AG04450 (cell line): Measurements from ENCODE around the gene WDFY3. TPM values are rescaled to one million over a fixed set of nuclear protein-coding genes. Genes with fewer than 3 reads are reported as not detected.

ENCODE experiments used
- CTCF ChIA-PET: fragments of 300-600, 350-600 bp; formaldehyde crosslinking; extraction: SDS; loops from one replicate; lab custom pipeline; 2022; ENCODE audit warnings: antibody characterized with exemption, inconsistent platforms; lab: Charles Lee
- POLR2A ChIA-PET: fragments of 350-600 bp; formaldehyde crosslinking; extraction: SDS; loops from one replicate; lab custom pipeline; 2021; ENCODE audit warnings: antibody characterized with exemption, inconsistent platforms; lab: Yijun Ruan, JAX
- DNase-seq: peaks from one replicate; pipeline ENCODE4 v3.0.0-alpha.2; 2011; ENCODE audit warnings: low read depth, low spot score
- H3K27ac ChIP-seq: one replicate; pipeline ENCODE4 v1.5.1; 2012; ENCODE audit warnings: low read depth, low read length, control low read depth
- H3K27me3 ChIP-seq: one replicate; pipeline ENCODE4 v1.6.0; 2012; ENCODE audit warnings: low read length; ENCODE audit not compliant: control insufficient read depth, insufficient read depth
- H3K4me3 ChIP-seq: 2 replicates; pipeline ENCODE4 v1.5.1; 2011; ENCODE audit warnings: mild to moderate bottlenecking, low read depth, low read length, control low read depth
- H3K9me3 ChIP-seq: 2 replicates; pipeline ENCODE4 v1.5.1; 2012; ENCODE audit warnings: low read length; ENCODE audit not compliant: control insufficient read depth, insufficient read depth
- CTCF ChIP-seq: IDR thresholded peaks from 2 replicates; pipeline ENCODE4 v1.5.1; 2011; ENCODE audit warnings: low read depth, low read length, control low read depth, inconsistent platforms
- polyA plus RNA-seq: library from polyadenylated mRNA; depleted of rRNA; stranded (reverse); fragments of >200 nt; gene quantifications from 2 replicates; pipeline ENCODE4 v1.2.3, GENCODE V29; 2011

The WDFY3 gene
- polyA plus RNA-seq, 1 experiment = 31.5 TPM

- Histone ChIP-seq H3K27me3 (no peaks in the 10 kb centered on the region), H3K27ac (no peak overlapping the region), H3K4me3 (no peak overlapping the region), H3K9me3 (no peaks in the 10 kb centered on the region; the same call in 1 of the 2 replicates)
- ChIA-PET CTCF (no interaction called here), POLR2A (no interaction called here)
- DNase-seq = no peak
- TF ChIP-seq CTCF = no peak
Observed at GRCh38 chr4:84710548-84710947, 255.9 kb downstream of the WDFY3 start.

GRCh38 chr4:84708406-84709135, 257.9 kb downstream of the WDFY3 start:
- Histone ChIP-seq H3K27me3 (no peaks in the 10 kb centered on the region), H3K27ac (no peak overlapping the region), H3K4me3 (no peak overlapping the region), H3K9me3 (no peaks in the 10 kb centered on the region; the same call in 1 of the 2 replicates)
- no peak for TF ChIP-seq CTCF
- no peak for DNase-seq
- POLR2A ChIA-PET = no interaction called here
- CTCF ChIA-PET = interaction anchor here (0.7 to 1.4 kb wide), 2 partner anchors 41 to 263 kb away, joined by 4 read pairs; no protein-coding TSS in a partner anchor

GRCh38 chr4:84706286-84706685, 260.2 kb downstream of the WDFY3 start:
- Histone ChIP-seq H3K9me3 (no peaks in the 10 kb centered on the region; the same call in 1 of the 2 replicates), H3K4me3 (no peak overlapping the region), H3K27ac (no peak overlapping the region), H3K27me3 (no peaks in the 10 kb centered on the region)
- ChIA-PET POLR2A (no interaction called here), CTCF (no interaction called here)
- DNase-seq = no peak
- TF ChIP-seq CTCF = no peak

- ChIA-PET CTCF (interaction anchor here (0.9 kb wide), 1 partner anchor 51 kb away, joined by 5 read pairs; no protein-coding TSS in a partner anchor), POLR2A (no interaction called here)
- Histone ChIP-seq H3K4me3 (no peak overlapping the region), H3K27ac (no peak overlapping the region), H3K9me3 (no peaks in the 10 kb centered on the region), H3K27me3 (no peaks in the 10 kb centered on the region)
- no peak for TF ChIP-seq CTCF
- DNase-seq = no peak
Observed at GRCh38 chr4:84699001-84699671, 267.4 kb downstream of the WDFY3 start.

- DNase-seq = no peak
- Histone ChIP-seq H3K4me3 (no peak overlapping the region), H3K9me3 (no peaks in the 10 kb centered on the region), H3K27me3 (no peaks in the 10 kb centered on the region), H3K27ac (no peak overlapping the region)
- ChIA-PET CTCF (no interaction called here), POLR2A (no interaction called here)
- no peak for TF ChIP-seq CTCF
Observed at GRCh38 chr4:84697615-84698201, 268.8 kb downstream of the WDFY3 start.
